KMS-11 (cell line): Measurements from ENCODE around the gene DHX8.

Experiments
- H2AFZ ChIP-seq: fragments of 200-600 bp; sonication (generic); 2 replicates; pipeline ENCODE4 v1.6.1; 2016; ENCODE audit warnings: antibody characterized with exemption, mixed run types, low read depth
- H3K27ac ChIP-seq: fragments of 200-600 bp; sonication (generic); 2 replicates; pipeline ENCODE4 v1.6.1; 2016; ENCODE audit warnings: mild to moderate bottlenecking, mixed run types
- H3K27me3 ChIP-seq: fragments of 200-600 bp; sonication (generic); 2 replicates; pipeline ENCODE4 v1.6.1; 2017; ENCODE audit warnings: mild to moderate bottlenecking, low read depth, mixed run types, moderate library complexity; ENCODE audit not compliant: insufficient read depth
- H3K36me3 ChIP-seq: fragments of 200-600 bp; sonication (generic); 2 replicates; pipeline ENCODE4 v1.6.1; 2017; ENCODE audit warnings: mild to moderate bottlenecking, mixed run types; ENCODE audit not compliant: insufficient read depth
- H3K4me1 ChIP-seq: fragments of 200-600 bp; sonication (generic); 2 replicates; pipeline ENCODE4 v1.6.1; 2016; ENCODE audit warnings: mild to moderate bottlenecking, low read depth, mixed run types; ENCODE audit not compliant: poor library complexity, severe bottlenecking
- H3K4me2 ChIP-seq: fragments of 200-600 bp; sonication (generic); 2 replicates; pipeline ENCODE4 v1.7.0; 2016; ENCODE audit warnings: mild to moderate bottlenecking, mixed run types
- H3K4me3 ChIP-seq: fragments of 200-600 bp; sonication (generic); IDR thresholded peaks from 2 replicates; pipeline ENCODE4 v1.6.1; 2017; ENCODE audit warnings: low read depth, low read length, mixed read lengths; ENCODE audit not compliant: insufficient read depth
- H3K79me2 ChIP-seq: fragments of 200-600 bp; sonication (generic); 2 replicates; pipeline ENCODE4 v1.6.1; 2016; ENCODE audit warnings: low read depth, mixed run types; ENCODE audit not compliant: insufficient read depth
- H3K9ac ChIP-seq: fragments of 200-600 bp; sonication (generic); 2 replicates; pipeline ENCODE4 v1.6.1; 2016; ENCODE audit warnings: mild to moderate bottlenecking, mixed run types
- H4K20me1 ChIP-seq: fragments of 200-600 bp; sonication (generic); 2 replicates; pipeline ENCODE4 v1.6.1; 2016; ENCODE audit warnings: mild to moderate bottlenecking, mixed run types; ENCODE audit not compliant: insufficient read depth
- TF ChIP-seq, protein P1 (sequence below): fragments of 200-600 bp; sonication (generic); conservative IDR thresholded peaks from 2 replicates; pipeline ENCODE4 v1.6.1; 2017; ENCODE audit warnings: low read depth, mild to moderate bottlenecking, antibody characterized with exemption, low read length, moderate library complexity, mixed read lengths

The DHX8 gene

DNA sequence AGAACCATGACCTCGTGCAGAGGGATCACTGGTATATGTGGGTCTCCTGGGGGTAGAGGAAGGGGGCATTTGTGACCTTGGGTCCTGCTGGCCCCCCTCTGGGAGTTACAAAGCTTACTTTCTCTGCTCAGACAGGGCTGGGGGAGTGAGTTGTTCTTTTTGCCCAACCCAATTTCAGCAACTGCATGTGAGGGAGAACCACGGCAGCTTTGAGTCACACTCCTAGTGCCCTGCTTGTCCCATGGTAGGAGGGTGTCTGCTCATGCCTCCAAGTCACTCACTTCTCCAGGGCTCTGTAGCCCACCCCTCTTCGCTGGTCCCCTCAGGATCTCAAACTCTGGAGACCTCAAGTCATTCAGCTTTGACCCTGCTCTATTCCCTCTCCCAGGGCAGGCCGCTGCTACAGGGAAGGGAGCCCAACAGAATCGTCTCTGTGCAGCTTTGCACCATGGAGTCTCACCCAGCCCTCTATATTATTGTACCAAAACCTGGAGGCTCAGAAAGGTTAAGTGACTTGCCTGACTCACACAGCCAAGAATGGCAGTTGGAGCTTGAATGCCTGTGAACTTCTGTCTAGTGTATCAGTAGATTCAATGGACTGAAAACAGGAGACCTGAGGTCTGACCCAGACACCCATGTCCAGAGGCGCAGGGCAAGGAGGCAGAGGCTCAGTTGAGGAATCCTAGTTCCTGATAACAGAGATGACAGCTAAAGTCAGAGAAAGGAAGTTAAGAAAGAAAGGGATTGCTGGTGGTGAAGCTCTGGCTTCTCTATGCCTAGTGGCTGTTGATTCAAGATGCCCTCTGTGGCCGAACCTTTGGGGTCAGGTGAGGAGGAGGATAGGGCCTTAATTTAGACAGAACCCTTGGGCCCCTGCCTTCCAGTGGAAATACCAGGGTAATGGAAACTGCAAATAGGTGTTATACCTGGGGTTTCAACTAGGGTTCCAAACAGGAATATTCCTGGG is 77.0 kb downstream of the DHX8 start:
- Histone ChIP-seq H3K4me3 (no peak overlapping the region), H3K4me1 (peaks cover 5% of the 10 kb centered on the region), H3K27ac (no peak overlapping the region), H3K36me3 (no peaks in the 10 kb centered on the region), H4K20me1 (no peaks in the 10 kb centered on the region), H3K9ac (no peak overlapping the region), H3K4me2 (no peak overlapping the region), H2AFZ (no peak overlapping the region), H3K27me3 (no peaks in the 10 kb centered on the region), H3K79me2 (no peaks in the 10 kb centered on the region)
- TF ChIP-seq, protein P1, sequence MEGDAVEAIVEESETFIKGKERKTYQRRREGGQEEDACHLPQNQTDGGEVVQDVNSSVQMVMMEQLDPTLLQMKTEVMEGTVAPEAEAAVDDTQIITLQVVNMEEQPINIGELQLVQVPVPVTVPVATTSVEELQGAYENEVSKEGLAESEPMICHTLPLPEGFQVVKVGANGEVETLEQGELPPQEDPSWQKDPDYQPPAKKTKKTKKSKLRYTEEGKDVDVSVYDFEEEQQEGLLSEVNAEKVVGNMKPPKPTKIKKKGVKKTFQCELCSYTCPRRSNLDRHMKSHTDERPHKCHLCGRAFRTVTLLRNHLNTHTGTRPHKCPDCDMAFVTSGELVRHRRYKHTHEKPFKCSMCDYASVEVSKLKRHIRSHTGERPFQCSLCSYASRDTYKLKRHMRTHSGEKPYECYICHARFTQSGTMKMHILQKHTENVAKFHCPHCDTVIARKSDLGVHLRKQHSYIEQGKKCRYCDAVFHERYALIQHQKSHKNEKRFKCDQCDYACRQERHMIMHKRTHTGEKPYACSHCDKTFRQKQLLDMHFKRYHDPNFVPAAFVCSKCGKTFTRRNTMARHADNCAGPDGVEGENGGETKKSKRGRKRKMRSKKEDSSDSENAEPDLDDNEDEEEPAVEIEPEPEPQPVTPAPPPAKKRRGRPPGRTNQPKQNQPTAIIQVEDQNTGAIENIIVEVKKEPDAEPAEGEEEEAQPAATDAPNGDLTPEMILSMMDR, result no peak

DNA sequence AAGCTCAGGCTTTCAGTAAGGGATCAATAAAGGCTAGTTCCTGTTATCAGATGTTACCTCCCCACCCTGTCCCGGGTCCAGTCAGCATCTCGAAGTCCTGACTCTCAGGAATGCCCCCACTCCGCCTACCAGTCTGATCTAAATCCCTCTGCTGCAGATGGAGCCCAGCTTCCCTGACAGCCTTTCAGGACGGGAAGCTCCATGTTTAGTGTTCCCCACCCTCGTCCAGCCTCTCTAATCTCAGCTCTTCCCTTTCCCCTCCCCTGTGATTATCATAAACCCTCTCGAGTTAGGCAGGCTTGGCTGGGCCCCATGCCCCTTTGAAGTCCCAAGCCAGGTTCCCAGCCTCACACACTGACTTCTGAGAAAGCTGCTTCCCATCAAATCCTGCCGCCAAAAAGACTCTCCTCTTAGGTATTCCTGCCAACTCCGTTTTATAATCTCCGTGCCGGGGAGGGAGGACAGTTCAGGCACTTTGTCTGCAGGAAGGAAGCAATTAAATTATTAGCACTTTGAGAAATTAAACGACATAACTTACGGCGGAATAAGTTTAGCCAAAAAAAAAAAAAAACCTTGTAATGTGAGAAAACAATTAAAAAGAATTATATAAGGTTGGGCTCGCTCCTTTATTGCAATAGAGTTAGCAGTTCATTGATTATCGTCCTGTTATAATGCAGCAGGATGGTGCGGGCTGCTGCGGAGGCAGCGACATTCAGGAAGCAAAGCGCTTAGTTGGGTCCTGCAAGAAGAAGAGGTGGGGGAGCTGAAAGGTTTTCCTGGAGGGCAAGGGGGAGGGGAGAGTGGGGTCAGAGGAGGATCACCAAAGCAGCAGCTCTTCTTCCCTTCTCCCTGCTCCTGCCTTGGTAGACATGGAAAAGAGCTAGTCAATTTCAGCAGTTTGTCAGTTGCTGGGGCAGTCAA is 79.2 kb downstream of the DHX8 start:
- H3K36me3 ChIP-seq, result no peaks in the 10 kb centered on the region
- no peak overlapping the region for H3K4me3 ChIP-seq
- TF ChIP-seq, protein P1, result no peak
- H3K4me1 ChIP-seq, result no peaks in the 10 kb centered on the region
- no peak overlapping the region for H2AFZ ChIP-seq
- H3K27me3 ChIP-seq, result no peaks in the 10 kb centered on the region
- H3K27ac ChIP-seq, result no peak overlapping the region
- H3K79me2 ChIP-seq, result no peaks in the 10 kb centered on the region
- H4K20me1 ChIP-seq, result no peaks in the 10 kb centered on the region
- H3K4me2 ChIP-seq, result no peak overlapping the region
- no peak overlapping the region for H3K9ac ChIP-seq

DNA sequence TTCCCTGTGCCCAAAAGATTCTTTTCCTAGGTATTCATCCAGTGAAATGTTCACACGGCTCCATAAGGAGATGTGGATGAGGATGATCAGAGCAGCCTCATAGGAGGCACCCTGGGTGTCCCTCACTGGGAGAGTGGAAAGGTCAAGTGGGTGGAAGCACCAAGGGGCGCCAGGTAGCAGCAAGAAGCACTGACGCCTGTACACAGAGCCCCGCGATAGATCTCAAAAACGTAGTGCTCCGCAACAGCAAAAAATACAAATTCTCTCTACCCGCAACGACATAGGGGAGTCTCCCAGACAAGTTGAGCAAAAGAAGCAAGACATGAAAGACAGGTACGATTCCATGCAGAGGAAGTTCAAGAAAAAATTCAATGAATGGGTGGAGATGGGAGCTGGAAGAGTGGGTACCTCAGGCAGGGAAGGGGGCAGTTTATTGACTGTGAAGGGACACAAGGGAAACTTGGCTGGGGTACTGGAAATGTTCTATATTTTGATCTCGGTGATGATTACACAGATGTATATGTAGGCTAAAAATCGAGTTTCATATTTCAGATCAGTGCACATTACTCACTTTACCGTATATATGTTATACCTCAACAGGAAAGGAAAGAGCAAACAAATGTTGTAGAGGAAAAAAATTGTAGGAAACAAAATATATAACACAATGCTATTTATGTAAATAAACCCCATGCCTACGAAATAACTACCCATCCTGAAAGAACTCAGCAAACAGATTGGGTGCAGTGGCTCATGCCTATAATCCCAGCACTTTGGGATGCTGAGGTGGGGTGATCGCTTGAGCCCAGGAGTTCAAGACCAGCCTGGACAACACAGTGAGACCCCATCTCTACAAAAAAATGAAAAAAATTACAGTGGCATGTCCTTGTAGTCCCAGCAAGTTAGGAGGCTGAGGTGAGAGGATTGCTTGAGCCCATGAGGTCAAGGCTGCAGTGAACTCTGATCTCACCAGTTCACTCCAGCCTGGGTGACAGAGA is 80.1 kb downstream of the DHX8 start:
- Histone ChIP-seq H3K27me3 (no peaks in the 10 kb centered on the region), H3K4me2 (no peak overlapping the region), H3K4me1 (no peaks in the 10 kb centered on the region), H3K4me3 (no peak overlapping the region), H3K9ac (no peak overlapping the region), H3K36me3 (no peaks in the 10 kb centered on the region), H3K27ac (no peak overlapping the region), H3K79me2 (no peaks in the 10 kb centered on the region), H2AFZ (no peak overlapping the region), H4K20me1 (no peaks in the 10 kb centered on the region)
- TF ChIP-seq, protein P1, result no peak
